Globus pallidus (tissue), 1 donor: Measurements from ENCODE around the gene ZBTB16.
A peak's percentile ranks its signal among the peaks of the same experiment; 100 is the strongest.

Experiments
- DNase-seq: peaks from one replicate; pipeline ENCODE4 v3.0.0-alpha.2; 2015; ENCODE audit warnings: low spot score

Gene ZBTB16

GRCh38 chr11:114083391-114084252 is 24.1 kb downstream of the ZBTB16 start:
- DNase-seq: no peak

GRCh38 chr11:114084414-114084813 is 24.9 kb downstream of the ZBTB16 start:
- DNase-seq: no peak

DNA sequence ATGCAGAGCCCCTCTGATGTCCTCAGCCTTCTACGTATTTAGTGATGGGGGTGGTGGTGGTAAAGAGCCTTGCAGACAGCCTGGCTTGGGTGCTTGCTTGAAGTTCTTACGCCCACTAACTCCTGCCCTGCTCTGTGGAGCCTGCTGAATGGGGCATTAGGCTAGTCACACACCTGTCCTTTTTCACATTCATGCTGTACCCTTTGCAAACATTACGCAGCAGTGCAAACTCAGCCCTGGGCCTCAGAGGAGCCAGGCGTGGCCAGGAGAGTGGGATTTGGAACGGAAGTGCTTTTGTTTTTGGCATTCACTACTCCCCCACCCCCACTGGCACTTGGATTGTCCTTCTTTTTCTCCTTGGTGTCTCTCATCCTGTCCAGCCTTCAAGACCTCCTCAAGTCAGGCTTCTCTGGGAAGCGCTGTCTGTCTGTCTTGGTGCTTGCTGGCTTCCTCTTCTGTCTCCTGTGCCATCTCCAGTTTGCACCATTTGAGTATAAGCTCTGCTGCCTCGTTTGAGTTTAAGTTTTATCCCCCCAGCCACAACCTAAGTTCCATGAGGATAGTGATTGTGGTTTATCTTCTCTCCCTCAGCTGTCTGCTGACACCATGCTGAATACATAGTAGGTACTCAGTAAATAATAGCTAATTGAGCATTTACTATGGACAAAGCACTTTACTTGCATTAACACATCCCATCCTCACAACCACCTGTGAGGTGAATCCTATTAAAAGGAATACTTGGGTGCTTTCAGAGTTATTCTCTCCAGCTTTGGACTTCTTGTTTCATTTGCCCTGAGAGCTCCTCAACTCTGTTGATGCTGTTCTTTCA is 26.7 kb downstream of the ZBTB16 start:
- DNase-seq: no peak

DNA sequence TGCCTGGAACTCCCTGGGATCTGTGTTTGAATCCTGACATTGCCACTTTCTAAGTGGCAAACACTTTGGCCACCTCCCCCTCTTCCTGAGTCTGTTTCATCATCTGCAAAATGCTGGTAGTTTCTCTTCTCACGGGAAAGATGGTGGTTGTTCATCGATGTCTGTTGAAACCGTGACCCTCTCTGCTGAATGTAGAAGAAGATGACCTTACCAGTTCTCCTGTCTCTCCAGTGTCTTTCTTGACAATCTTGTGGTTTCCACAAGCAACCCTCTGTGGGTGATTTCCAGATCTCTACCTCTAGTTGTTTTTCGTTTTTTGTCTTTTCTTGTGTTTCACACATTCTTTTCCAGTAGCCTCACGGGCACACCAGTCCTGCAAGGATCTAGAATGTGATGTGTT is 27.5 kb downstream of the ZBTB16 start:
- no peak for DNase-seq

GRCh38 chr11:114088216-114088615 is 28.7 kb downstream of the ZBTB16 start:
- no peak for DNase-seq

DNA sequence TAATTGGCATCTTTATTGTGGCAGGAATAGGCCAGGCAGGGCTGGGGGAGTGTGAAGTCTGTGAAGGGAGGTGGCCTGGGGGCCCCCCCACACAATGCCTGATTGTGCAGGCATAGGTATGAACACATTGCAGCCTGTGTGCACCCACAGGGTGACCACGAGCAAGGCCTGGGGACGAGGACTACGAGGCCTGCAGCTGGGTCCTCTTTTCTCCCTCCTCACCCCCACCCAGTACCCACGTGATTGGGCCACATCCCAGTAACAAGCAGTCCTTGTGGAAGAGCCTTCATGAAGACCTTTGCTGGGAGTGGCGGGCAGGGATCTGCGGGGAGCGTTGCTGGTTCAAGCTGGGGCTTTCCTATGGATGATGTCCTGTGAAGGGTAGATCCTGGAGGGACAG is 29.3 kb downstream of the ZBTB16 start:
- DNase-seq: peak; percentile 94

DNA sequence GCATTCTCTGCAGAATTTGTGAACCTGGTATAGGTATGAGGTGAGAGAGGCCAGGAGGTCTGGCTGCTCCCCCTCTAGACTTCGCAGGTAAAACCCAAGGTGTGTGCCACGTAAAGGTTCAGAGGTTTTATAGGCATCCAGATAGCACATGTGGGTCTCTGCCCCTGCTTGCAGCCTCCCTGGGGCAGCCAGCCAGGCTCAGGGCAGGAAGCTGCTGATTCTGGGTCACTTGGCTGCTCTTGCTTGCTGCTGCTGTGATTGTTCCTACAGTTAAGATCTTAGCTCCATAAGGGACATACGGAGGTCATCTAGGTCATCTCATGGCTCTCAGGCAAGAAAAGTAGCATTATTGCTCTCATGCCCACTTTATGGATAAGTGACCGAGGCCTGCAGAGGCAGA is 30.2 kb downstream of the ZBTB16 start:
- DNase-seq: no peak

DNA sequence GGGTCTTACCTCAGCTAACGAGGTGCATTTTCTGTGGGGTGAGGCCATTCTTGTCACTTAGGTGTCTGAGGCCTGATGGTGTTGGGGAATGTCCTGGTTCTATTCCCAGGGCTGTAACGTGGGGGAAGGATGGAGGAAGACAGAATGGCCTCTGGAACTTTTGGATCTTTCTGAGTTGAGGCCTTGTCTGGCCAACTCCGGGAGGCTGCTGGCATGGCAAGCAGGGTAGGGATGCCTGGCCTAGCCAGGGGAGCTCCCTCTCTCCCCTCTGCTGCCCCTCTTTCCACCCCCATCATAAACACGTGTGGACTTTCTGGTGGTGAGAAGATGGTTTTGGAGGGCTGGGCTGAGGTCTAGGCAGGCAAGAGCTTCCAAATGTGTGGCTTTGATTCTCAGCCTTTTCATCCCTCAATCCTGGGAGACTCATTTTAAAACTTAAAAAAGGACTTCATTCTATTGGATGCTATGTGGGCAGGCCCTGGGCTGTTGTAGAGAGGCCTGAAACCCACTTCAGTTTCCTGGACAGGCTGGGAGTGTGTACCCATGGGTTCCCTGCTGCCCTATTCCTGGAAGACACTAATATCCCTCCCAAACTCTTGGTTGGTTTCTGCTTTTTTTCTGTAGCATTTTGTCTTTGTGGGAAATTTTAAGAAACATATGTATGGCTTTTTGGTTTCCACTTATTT is 30.9 kb downstream of the ZBTB16 start:
- no peak for DNase-seq

DNA sequence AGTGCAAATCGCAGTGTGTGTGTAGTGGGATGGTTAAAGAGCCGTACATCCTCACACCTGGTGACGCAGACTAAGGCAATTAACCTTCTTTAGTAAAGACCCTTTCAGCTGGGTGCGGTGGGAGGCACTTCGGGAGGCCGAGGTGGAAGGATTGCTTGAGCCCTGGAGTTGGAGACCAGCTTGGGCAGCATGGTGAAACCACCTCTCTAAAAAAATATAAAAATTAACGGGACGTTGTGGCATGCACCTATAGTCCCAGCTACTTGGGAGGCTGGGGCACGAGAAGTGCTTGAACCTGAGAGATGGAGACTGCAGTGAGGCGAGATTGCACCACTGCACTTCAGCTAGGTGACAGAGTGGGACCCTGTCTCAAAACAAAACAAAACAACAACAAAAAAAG is 31.5 kb downstream of the ZBTB16 start:
- DNase-seq: no peak

- peak; percentile 63 for DNase-seq
These were observed 32.2 kb downstream of the ZBTB16 start for GRCh38 chr11:114091516-114092397.

DNA sequence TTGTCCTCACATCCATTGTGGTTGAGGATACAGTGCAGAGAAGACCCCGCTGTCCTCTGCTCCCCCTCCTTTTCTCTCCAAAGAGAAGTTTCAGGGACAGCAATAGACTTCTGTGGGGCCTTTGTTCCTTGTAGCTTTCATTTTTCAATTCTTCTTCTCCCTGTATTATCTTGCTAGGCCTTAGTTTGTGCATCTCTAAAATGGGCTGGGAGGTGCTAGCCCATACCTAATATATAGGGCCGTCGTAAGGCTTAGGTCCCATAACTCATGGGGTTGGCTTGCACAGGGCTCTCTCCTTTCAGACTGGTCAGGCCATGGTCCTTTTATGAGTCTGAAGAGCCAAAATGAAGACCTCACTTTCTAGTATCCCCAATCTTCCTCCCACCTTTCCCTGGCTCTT is 33.0 kb downstream of the ZBTB16 start:
- DNase-seq: no peak

DNA sequence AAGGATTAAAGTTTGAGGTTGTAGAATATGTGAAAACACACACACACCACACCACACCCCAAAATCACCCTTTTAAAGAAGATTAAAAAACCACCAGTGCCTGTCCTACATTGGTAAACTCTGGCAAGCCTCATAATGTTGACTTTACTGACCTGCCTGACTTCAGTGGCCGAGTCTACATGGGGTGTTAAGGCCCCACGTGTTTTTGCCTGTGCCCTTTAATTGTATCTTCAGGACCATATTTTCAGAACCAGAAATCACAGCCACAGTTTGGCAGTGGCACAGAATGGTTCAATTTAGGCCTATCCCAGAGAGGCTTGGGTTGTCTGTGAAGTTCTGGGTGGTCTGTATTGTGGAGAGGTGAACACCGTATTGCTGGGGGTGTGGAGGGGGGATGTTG is 33.4 kb downstream of the ZBTB16 start:
- DNase-seq: no peak

GRCh38 chr11:114094516-114094915 is 35.0 kb downstream of the ZBTB16 start:
- DNase-seq: no peak

DNA sequence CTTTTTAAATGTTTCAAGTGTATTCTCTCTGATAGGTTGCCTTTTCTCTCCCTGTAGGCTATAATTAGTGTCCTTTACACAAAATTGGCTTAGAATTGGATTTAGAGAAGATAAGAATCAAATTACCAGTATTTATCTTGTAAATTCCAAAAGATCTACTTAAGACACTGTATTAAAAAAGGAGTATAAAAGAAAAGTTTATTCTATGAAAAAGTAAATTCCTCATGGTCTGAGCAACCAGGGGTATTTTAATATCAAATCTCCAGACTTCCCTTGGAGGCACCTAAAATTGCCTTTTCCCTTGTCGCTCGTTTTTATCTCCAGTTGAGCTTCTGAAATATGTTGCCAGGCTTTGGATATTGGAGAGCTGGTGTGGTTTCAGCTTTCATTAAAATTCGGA is 36.4 kb downstream of the ZBTB16 start:
- no peak for DNase-seq

DNA sequence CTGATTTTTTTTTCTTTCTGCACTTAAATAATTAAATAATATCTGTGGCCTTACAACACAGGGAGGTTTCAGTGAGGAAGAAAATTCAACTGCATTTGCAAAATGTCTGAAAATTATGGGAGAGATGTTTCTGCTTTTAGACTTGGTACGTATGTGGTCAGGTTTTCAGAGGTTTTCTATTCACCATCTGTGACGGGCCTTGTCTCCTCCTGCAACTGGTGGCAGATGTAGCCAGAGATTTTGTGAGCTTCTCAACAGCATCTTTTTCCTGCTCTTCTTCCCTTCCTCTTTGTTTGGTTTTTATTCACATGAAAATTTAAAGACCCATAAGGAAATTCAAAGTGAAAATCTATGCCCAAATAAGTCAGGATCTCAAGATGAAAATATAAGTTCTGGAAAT is 38.3 kb downstream of the ZBTB16 start:
- no peak for DNase-seq

DNA sequence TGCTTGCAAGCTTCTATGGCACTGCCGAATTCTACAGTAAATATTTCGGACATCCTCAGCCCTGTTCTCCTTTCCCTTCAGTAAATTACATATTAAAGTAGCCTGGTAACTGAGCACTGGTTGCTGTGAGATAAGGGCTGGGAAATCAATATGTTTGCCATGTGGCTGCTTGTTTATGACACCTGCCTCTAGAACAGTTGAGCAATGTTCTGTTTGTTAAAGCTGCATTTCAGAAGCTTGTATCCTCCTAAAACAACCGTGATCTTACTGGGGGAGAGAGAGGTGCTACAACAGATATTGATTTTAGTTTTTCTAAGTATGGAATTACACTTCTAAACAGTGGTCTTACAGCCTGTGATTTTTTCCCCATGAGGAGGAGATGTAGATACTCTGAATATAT is 39.4 kb downstream of the ZBTB16 start:
- DNase-seq: no peak

DNA sequence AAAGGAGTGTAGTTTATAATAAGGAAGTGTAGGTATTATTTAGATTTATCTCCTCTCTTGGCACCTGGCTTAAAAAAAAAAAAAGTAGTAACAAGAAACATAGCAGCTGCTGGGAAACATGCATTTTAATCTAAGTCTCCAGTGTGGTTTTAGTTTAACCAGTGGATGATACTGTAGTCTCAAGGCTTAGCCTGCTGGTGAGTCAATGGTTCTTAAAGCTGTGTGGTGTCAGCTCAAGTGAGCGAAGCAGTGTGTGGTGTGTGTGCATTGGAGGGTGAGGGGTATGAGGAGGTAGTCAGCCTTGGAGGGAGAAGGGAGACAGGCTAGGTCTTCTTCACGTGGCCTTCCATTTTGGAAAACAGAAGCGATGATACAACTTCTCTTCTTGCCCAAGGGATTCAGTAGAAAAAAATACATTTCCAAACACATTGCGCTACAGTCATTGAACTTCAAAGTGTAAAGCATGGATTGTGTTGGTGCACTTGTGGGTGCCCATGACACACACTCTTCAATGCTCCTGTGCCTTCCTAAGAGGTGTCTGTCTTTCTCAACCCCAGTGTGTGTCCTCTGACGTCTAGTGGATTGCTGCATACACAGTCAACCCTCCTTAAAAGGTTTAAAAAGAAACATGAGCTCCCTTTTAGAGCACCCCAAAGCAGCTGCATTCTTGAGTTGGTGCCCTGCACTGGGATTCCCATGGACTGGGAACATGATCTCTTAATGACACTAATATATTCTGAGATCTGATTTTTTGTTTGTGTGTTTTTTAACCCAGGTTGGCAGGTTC is 40.1 kb downstream of the ZBTB16 start:
- no peak for DNase-seq

DNA sequence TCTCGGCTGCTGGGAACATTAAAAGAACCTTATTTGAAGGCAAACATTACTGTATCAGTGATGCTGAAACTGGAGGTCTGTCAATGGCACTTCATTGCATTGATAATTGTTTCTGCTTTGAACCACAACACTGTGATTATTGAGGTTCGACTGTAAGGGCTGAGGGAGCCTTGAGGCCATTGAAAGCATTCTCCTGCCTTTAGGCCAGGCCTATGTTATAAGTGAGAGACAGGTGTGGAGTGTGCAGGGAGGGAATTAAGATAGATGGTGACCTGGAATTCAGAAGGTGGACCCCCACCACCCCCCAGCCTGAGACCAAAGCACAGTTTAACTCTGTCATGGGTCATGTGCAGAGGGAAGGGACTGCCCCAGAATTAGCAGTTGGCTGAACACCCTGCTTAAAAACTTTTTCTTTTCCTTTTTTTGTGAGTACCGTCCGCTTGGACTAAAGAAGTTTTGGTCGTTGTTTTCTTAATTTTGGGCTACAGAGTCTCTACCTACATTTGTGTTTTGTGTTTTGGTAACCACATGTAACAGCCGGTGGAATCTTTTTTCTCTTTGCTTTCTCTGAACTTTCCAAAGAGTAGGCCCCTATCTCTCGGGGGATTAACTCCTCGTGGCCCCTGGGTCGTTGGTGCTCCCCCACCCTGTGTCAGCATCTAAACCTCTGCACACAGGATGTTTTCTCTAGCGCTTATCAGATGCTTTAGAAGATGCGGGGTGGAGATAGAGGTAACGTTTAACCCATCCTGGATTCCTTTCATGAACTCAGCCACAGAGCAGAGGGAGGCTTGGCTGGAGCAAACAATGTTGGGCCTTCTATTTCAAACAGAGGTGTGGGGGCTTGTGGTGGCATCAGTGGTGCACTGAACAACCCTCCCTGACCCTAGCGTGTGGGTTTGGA is 43.7 kb downstream of the ZBTB16 start:
- DNase-seq: no peak

- no peak for DNase-seq
These were observed 46.1 kb downstream of the ZBTB16 start for GRCh38 chr11:114105611-114106010.

DNA sequence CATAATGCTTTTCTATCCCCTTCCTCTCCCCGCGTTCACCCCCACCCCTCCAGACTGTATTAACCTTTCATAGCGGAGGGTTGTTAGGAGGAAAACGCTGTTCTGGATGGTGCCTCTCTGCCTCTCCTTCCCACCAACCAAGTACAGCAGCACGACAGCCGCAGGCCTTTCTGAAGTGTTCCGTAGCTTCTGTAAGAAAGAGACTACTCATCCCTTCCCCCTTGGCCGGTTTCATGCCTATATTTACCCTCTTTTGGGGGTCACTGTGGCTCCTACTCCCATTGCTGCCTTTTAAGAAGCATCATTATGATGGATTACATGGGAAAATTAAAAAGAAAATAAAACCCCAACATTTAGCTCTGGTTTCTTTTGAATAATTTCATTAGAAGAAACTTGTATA is 46.5 kb downstream of the ZBTB16 start:
- DNase-seq: no peak
